Neural progenitor cell (in vitro differentiated cells): ENCODE data around the gene CSE1L. TPM values are rescaled to one million over a fixed set of nuclear protein-coding genes. Genes with fewer than 3 reads are reported as not detected.

Experiments
- DNase-seq: peaks from one replicate; pipeline ENCODE4 v3.0.0-alpha.2; 2016; ENCODE audit warnings: low spot score
- H2AFZ ChIP-seq: fragments of 200-600 bp; sonication (generic); replicated peaks from 2 replicates; pipeline ENCODE4 v1.6.1; 2016; ENCODE audit warnings: antibody characterized with exemption
- H3F3A ChIP-seq: fragments of 200-600 bp; sonication (generic); 2 replicates; pipeline ENCODE4 v1.6.1; 2016; ENCODE audit warnings: antibody characterized with exemption, low read depth
- H3K27ac ChIP-seq: fragments of 200-600 bp; sonication (generic); 2 replicates; pipeline ENCODE4 v1.5.1; 2016; ENCODE audit warnings: mild to moderate bottlenecking
- H3K27me3 ChIP-seq: fragments of 200-600 bp; sonication (generic); 2 replicates; pipeline ENCODE4 v1.6.1; 2016; ENCODE audit warnings: mild to moderate bottlenecking, moderate library complexity
- H3K36me3 ChIP-seq: fragments of 200-600 bp; sonication (generic); 2 replicates; pipeline ENCODE4 v1.5.1; 2016
- H3K4me1 ChIP-seq: fragments of 200-600 bp; sonication (generic); 2 replicates; pipeline ENCODE4 v1.6.1; 2016; ENCODE audit warnings: mixed run types
- H3K4me2 ChIP-seq: fragments of 200-600 bp; sonication (generic); 2 replicates; pipeline ENCODE4 v1.6.1; 2016
- H3K4me3 ChIP-seq: fragments of 200-600 bp; sonication (generic); 2 replicates; pipeline ENCODE4 v1.5.1; 2016
- H3K79me2 ChIP-seq: fragments of 200-600 bp; sonication (generic); 2 replicates; pipeline ENCODE4 v1.6.1; 2016; ENCODE audit warnings: low read depth
- H3K9ac ChIP-seq: fragments of 200-600 bp; sonication (generic); 2 replicates; pipeline ENCODE4 v1.6.1; 2016
- H3K9me3 ChIP-seq: fragments of 200-600 bp; sonication (generic); 2 replicates; pipeline ENCODE4 v1.5.1; 2016; ENCODE audit warnings: low read depth
- H4K20me1 ChIP-seq: fragments of 200-600 bp; sonication (generic); 2 replicates; pipeline ENCODE4 v1.6.1; 2016; ENCODE audit warnings: low read depth
- H3K27ac Mint-ChIP-seq: 3 replicates; pipeline ENCODE4 v1.8.0; 2021; ENCODE audit warnings: mixed read lengths
- H3K27me3 Mint-ChIP-seq: 2 replicates; pipeline ENCODE4 v1.8.0; 2022; ENCODE audit warnings: low read depth, mild to moderate bottlenecking, inconsistent platforms, moderate library complexity, mixed read lengths; ENCODE audit not compliant: insufficient read depth
- H3K36me3 Mint-ChIP-seq: 3 replicates; pipeline ENCODE4 v1.8.0; 2021; ENCODE audit warnings: mixed read lengths
- H3K4me1 Mint-ChIP-seq: 3 replicates; pipeline ENCODE4 v1.8.0; 2021; ENCODE audit warnings: mixed read lengths
- H3K4me3 Mint-ChIP-seq: 3 replicates; pipeline ENCODE4 v1.8.0; 2021; ENCODE audit warnings: mild to moderate bottlenecking, moderate library complexity, mixed read lengths
- H3K9me3 Mint-ChIP-seq: 3 replicates; pipeline ENCODE4 v1.8.0; 2020; ENCODE audit warnings: mixed read lengths
- EZH2 ChIP-seq: fragments of 200-600 bp; sonication (generic); IDR thresholded peaks from 2 replicates; pipeline ENCODE4 v1.6.1; 2017; ENCODE audit warnings: antibody characterized with exemption, mild to moderate bottlenecking, moderate library complexity
- EZH2phosphoT487 ChIP-seq: fragments of 200-600 bp; sonication (generic); IDR thresholded peaks from 2 replicates; pipeline ENCODE4 v1.6.1; 2017; ENCODE audit warnings: antibody characterized with exemption
- total RNA-seq: library from RNA; depleted of rRNA; stranded (reverse); fragments of >200 nt; gene quantifications from 2 replicates; pipeline ENCODE4 v1.2.3, GENCODE V29; 2015; ENCODE audit warnings: low replicate concordance
- TF ChIP-seq, protein P1 (sequence below): fragments of 200-600 bp; sonication (generic); IDR thresholded peaks from 2 replicates; pipeline ENCODE4 v1.5.1; 2017; ENCODE audit warnings: antibody characterized with exemption, mild to moderate bottlenecking

CSE1L gene
- total RNA-seq, 1 donor from 2014 or later = 348 TPM

DNA sequence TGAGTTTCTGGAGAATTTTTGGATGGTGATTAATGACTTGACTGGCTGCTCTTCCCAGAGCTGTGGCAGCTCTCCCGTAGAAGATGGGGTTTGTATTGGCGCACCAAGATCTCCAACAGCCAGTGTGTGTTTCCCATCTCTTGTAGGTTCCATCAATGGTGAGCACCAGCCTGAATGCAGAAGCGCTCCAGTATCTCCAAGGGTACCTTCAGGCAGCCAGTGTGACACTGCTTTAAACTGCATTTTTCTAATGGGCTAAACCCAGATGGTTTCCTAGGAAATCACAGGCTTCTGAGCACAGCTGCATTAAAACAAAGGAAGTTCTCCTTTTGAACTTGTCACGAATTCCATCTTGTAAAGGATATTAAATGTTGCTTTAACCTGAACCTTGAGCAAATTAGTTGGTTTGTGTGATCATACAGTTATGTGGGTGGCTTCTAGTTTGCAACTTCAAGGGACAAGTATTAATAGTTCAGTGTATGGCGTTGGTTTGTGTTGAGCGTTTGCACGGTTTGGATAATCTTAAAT is 50.2 kb downstream of the CSE1L start:
- H3K4me3 ChIP-seq = no peak overlapping the region
- DNase-seq = no peak
- H3K27ac Mint-ChIP-seq = peak overlapping the region; percentile 13
- H3K36me3 ChIP-seq = peaks cover 40% of the 10 kb centered on the region
- TF ChIP-seq EZH2 (no peak), EZH2phosphoT487 (no peak)
- TF ChIP-seq, protein P1, sequence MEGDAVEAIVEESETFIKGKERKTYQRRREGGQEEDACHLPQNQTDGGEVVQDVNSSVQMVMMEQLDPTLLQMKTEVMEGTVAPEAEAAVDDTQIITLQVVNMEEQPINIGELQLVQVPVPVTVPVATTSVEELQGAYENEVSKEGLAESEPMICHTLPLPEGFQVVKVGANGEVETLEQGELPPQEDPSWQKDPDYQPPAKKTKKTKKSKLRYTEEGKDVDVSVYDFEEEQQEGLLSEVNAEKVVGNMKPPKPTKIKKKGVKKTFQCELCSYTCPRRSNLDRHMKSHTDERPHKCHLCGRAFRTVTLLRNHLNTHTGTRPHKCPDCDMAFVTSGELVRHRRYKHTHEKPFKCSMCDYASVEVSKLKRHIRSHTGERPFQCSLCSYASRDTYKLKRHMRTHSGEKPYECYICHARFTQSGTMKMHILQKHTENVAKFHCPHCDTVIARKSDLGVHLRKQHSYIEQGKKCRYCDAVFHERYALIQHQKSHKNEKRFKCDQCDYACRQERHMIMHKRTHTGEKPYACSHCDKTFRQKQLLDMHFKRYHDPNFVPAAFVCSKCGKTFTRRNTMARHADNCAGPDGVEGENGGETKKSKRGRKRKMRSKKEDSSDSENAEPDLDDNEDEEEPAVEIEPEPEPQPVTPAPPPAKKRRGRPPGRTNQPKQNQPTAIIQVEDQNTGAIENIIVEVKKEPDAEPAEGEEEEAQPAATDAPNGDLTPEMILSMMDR = no peak
- no peaks in the 10 kb centered on the region for H3K4me1 Mint-ChIP-seq
- H3K36me3 Mint-ChIP-seq = peaks cover 47% of the 10 kb centered on the region
- peaks cover 54% of the 10 kb centered on the region for H3K79me2 ChIP-seq
- no peaks in the 10 kb centered on the region for H3K27me3 Mint-ChIP-seq
- no peak overlapping the region for H3K27ac ChIP-seq
- H4K20me1 ChIP-seq = peaks cover 25% of the 10 kb centered on the region
- no peak overlapping the region for H2AFZ ChIP-seq
- H3K4me1 ChIP-seq = no peaks in the 10 kb centered on the region
- no peaks in the 10 kb centered on the region for H3K9me3 ChIP-seq
- H3K9me3 Mint-ChIP-seq = no peaks in the 10 kb centered on the region
- no peak overlapping the region for H3K4me3 Mint-ChIP-seq
- no peak overlapping the region for H3K4me2 ChIP-seq
- no peak overlapping the region for H3K9ac ChIP-seq
- no peaks in the 10 kb centered on the region for H3K27me3 ChIP-seq
- H3F3A ChIP-seq = peaks cover 34% of the 10 kb centered on the region

DNA sequence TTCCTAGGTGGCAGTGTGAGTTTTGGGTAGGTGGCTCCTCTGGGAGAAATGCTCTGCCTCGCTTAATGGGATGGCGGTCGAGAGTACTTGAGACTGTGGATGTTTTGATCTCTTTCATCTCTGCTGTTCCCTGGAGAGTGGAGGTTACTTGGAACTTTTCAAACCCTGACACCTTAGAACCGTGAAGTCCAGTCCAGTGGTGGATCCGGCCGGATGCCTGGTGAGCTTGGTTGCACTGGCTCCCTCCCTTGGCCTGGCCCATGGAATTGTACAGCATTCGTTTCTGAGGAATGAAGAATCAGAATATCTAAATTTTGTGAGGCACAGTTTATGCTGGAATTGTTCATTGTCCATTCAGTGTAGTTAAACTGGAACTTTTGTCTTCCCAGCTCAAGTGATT is 51.0 kb downstream of the CSE1L start:
- no peaks in the 10 kb centered on the region for H3K9me3 Mint-ChIP-seq
- Histone ChIP-seq H3K27me3 (no peaks in the 10 kb centered on the region), H3F3A (peaks cover 28% of the 10 kb centered on the region), H3K9ac (no peak overlapping the region), H3K79me2 (peaks cover 54% of the 10 kb centered on the region), H4K20me1 (peaks cover 30% of the 10 kb centered on the region), H3K4me1 (no peaks in the 10 kb centered on the region), H3K9me3 (no peaks in the 10 kb centered on the region), H3K27ac (no peak overlapping the region), H3K4me2 (no peak overlapping the region), H3K36me3 (peaks cover 31% of the 10 kb centered on the region), H2AFZ (no peak overlapping the region), H3K4me3 (no peak overlapping the region)
- H3K27me3 Mint-ChIP-seq = no peaks in the 10 kb centered on the region
- H3K4me3 Mint-ChIP-seq = no peak overlapping the region
- DNase-seq = no peak
- H3K36me3 Mint-ChIP-seq = peaks cover 48% of the 10 kb centered on the region
- no peak for TF ChIP-seq EZH2phosphoT487
- TF ChIP-seq EZH2 = no peak
- TF ChIP-seq, protein P1 = no peak
- H3K4me1 Mint-ChIP-seq = no peaks in the 10 kb centered on the region
- no peak overlapping the region for H3K27ac Mint-ChIP-seq

- peaks cover under 1% of the 10 kb centered on the region for H3K4me1 ChIP-seq
- TF ChIP-seq EZH2 (no peak), EZH2phosphoT487 (no peak)
- TF ChIP-seq, protein P1 = no peak
- H3K79me2 ChIP-seq = peaks cover 54% of the 10 kb centered on the region
- Mint-ChIP-seq H3K27me3 (no peaks in the 10 kb centered on the region), H3K36me3 (peaks cover 54% of the 10 kb centered on the region), H3K4me3 (no peak overlapping the region), H3K9me3 (no peaks in the 10 kb centered on the region), H3K4me1 (no peaks in the 10 kb centered on the region), H3K27ac (no peak overlapping the region)
- no peaks in the 10 kb centered on the region for H3K27me3 ChIP-seq
- H3F3A ChIP-seq = peaks cover 19% of the 10 kb centered on the region
- peaks cover 25% of the 10 kb centered on the region for H3K36me3 ChIP-seq
- H4K20me1 ChIP-seq = peaks cover 34% of the 10 kb centered on the region
- H3K4me2 ChIP-seq = no peak overlapping the region
- H3K9ac ChIP-seq = no peak overlapping the region
- H3K4me3 ChIP-seq = no peak overlapping the region
- no peak overlapping the region for H3K27ac ChIP-seq
- H2AFZ ChIP-seq = no peak overlapping the region
- no peak for DNase-seq
- no peaks in the 10 kb centered on the region for H3K9me3 ChIP-seq
Observed at GRCh38 chr20:49098136-49098535, 52.0 kb downstream of the CSE1L start.
